NOMO-1 treated with dmso at 0.1 percent for 144 hours (cell line): Measurements from ENCODE around the gene RAB36.

Source experiments
- DNase-seq: peaks from one replicate; lab custom pipeline; 2025; ENCODE audit not compliant: unreplicated experiment; lab: John Stamatoyannopoulos, UW

Gene RAB36

GRCh38 chr22:23108249-23109078 lies 36.8 kb upstream of the RAB36 start:
- DNase-seq = no peak

DNA sequence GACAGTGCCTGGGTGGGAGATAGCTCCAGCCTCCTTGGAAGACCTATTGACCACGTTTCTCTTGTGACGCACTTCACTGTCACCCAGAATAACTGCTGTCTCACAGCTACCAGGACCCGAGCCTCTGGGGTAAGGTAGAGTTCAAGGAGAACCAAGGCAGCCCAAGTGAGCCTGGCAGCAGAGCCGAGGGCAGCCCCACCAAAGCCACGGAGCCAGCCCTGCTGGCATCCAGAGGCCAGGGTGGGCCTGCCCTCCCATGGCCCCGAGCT lies 36.3 kb upstream of the RAB36 start:
- DNase-seq = no peak

DNA sequence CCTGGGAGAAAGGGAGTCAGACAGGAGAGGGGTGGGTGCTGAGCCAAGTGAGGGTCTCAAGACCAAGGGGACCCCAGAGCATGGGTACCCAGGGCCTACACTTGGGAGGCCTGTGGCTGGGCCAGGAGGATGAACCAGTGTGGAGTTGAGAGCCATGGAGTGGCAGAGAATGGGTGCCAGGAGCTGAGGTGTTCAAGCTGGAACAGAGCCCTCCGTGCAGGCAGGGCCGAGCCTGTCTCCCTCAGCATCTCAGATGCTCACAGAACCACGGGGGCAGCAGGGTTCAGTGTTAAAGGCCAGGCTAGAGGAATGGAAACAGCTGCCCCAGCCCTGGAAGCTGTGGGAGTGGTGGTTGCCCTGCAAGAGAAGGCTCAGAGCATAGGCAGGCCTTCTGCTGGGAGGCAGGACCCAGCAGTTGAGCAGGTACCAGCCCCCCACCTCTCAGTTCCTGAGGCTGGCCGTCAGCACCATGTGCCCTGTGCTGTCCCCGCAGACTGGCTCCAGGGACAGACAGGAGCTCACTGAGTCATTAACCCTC lies 35.8 kb upstream of the RAB36 start:
- no peak for DNase-seq

DNA sequence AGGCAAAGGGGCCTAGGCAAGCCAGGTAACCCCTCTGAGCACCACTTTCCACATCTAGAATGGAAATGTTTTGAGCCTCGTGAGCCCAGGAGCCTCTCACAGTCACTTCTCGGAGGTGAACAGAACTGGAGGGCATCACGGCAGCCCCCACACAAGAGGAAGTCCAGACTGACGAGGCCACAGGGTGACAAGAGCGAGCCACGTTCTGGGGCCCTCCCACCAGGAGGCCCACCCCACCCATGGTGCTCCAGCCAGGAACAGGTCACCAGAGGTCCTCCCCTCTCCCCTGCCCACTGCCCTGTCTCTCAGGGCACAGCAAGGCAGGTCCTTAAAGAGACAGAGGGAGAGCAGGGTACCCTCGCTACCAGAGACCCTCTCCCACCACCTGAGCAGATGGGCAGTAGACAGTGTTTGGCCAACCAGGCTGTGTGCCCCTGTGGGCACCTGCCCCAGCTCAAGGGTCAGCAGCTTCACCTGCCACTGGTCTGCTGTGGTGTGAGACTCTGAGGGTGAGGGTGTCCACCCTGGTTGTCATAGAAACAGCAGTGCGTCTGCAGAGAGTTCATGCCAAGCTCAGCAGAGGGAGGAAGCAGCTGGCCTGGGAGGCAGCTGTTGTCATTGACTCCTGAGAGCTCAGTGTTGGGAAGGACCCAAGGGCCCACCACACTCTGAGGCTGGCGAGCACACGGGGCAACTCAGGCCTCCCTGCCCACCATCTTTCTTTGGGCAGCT lies 34.9 kb upstream of the RAB36 start:
- DNase-seq = no peak

GRCh38 chr22:23110922-23111527 lies 34.3 kb upstream of the RAB36 start:
- no peak for DNase-seq

- DNase-seq = no peak
Observed at GRCh38 chr22:23112472-23113012, 32.7 kb upstream of the RAB36 start.

DNA sequence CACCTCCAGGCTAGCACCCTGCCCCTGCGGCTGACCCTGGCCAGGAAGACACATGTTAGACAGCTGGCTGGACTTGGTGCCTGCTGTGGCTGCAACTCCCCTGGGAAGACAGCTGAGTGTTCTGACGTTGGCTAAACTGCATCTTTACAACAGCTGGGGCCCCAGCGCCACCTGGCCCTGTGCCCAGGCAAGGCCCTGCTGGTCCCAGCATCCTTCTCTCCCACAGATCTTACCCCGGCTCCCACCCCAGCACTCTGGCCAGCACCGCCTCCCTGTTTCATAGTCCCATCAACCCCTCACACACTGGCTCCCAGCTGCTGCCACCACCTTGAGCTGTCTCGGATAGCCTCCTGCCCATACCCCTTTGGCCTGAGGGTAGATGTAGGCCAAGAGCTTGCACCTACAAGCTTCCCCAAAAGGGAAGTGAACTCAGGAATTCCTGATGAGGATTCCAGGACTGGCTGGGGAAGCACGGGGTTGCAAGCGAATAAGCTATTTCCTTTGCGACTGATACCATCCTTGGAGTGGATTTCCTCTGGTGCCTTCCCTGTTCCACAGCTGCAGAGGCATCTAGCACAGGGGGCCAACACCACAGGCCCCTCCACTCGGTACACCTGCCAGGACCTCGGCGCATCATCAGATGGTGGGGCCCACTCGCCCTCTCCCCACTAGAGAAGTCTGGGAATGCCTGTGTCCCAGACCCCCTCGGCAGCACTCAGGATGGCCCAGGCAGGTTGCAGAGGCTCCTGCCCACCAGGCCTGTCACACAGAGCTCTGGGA lies 32.0 kb upstream of the RAB36 start:
- DNase-seq = no peak

DNA sequence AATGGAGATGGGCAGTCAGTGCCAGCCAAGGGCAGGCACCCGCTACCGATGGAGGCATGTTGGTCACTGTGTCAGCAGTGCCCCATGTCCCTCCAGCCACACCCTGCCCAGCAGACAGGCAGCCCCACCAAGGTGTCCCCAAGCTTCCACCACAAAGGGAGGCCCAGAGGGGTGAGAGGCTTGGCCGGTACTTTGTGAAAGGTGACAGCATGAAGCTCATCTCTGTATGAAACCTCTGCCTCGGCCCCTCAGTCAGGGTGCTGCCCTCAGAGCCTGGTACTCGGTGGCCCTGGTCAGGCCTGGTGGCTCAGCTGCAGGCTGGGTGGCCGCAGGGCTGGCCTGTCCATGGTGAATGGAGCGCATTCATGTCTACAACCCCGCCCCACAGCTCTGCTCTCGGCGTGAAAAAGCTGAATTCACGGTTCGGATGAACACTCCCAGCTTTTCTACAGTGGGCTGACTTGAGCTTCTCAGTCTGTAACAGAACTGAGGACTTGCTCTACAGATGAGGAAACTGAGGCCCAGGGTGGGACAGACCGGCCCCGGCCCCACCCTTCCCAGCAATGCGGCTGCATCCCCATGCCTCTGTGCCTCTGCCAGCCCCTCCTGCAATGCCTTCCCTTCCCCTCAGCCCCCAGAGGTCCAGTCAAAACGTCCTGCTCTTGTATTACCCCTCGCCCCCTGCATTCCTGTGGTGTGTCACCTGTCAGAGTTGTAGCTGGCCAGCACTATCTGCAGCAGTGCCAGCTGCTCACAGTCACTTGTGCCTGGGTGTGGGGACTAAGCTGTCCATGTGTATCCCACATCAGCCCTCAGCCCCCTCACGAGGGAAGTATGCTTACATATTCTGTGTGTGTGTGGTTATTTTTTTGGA lies 31.2 kb upstream of the RAB36 start:
- DNase-seq = no peak

- DNase-seq = no peak
Observed at GRCh38 chr22:23114721-23115020, 30.6 kb upstream of the RAB36 start.

DNA sequence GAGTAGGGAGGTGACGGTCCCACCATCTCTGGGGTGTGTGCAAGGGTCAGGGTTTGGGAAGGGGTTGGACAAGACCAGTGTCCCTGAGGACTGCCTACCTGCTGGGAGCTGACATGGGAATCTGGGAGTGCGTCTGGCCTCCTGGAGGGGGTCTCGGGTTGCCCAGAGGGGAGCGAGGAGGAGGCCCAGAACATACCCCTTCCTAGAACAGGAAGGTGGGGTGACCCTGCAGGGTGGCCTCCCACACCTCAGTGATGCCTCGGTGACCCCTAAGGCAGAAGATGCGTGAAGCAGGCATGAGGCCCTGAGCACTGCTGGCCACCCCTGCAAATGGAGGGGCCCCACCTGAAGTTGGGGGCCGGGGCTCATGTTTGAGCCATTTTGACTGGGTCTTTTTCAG lies 29.9 kb upstream of the RAB36 start:
- DNase-seq = no peak

DNA sequence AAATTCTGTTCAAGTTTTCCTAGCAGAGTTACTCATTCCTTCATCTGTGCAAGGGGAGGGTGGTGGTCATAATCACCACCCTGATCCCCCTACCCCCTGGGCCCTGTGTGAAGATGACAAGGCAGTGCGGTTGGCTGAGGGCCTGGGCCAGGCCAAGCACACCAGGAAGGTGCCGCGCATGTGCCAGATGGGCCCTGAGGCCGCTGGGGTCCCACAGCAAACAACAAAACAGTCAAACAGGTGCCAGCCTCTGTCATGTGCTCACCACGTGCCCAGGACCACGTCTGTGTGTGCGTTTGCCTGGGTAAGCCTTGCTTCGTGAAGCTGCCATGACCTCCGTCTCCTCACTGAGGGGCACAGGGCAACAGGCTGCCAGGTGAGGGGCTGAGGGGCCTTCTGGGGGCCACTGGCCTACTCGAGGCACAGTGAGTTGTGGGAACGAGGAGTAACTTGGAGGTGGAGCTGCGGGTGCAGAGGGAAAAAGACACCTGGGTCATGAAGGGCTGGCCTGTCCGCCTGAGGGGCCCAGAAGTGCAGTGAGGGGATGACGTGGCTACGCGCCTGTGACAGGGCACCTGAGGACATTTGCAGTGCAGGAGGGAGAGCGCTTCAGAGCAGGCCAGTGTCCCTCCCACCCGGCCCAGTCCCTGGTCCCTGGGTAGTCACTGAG lies 29.3 kb upstream of the RAB36 start:
- DNase-seq = no peak

- no peak for DNase-seq
Observed at GRCh38 chr22:23116506-23117263, 28.6 kb upstream of the RAB36 start.

DNA sequence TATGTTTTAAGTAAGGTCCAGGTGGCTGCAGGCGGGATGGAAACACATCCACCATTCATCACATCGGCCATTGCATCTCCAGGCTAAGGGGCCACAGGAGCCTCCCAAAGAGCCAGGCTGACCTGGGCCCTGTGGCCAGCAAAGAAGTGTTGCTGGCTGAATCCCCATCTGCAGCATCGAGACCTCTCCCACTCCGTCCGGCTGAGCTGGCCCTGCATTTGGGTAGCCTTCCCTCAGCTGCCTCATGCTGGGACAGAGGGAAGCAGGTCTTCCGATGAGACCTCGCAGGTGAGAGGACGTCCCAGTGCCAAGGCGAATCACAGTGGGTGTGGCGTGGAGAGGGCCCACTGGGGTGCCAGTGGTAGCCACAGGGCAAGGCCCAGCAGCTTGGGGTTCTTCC lies 28.0 kb upstream of the RAB36 start:
- no peak for DNase-seq

DNA sequence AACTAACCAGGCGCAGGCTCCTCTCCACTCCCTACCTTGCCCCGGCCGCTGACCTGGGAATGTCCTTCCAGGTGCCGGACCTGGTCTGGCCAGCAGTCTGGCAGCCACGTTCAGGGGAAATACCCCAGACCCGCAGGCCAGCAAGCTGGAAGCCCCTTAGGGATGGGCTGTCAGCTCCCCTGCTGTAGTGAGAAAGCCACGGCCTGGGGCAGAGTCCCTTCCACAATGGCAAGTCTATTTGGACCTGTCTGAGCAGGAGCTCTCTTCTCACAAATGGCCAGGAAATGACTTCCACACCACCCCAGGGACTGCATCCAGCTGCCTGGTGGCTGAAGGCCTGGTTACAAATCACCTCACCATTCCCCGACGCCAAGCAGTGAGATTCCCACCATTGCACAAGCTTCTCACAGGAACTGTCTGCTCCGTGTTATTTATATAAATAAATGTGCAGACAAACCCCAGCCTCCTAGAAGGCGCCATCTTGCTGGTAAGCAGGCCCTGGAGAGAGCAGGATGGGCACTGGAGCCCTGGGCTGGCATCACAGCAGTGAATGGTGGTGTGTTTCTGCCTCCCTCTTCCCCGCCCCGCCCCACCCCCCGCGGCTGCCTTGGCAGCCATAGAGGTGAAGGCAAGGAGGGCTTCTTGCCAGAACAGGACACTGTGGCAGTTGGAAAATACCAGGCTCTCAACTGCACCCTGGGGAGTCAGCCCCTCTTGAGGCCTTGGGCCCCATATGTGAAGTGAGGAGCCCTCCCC lies 27.2 kb upstream of the RAB36 start:
- DNase-seq = no peak

DNA sequence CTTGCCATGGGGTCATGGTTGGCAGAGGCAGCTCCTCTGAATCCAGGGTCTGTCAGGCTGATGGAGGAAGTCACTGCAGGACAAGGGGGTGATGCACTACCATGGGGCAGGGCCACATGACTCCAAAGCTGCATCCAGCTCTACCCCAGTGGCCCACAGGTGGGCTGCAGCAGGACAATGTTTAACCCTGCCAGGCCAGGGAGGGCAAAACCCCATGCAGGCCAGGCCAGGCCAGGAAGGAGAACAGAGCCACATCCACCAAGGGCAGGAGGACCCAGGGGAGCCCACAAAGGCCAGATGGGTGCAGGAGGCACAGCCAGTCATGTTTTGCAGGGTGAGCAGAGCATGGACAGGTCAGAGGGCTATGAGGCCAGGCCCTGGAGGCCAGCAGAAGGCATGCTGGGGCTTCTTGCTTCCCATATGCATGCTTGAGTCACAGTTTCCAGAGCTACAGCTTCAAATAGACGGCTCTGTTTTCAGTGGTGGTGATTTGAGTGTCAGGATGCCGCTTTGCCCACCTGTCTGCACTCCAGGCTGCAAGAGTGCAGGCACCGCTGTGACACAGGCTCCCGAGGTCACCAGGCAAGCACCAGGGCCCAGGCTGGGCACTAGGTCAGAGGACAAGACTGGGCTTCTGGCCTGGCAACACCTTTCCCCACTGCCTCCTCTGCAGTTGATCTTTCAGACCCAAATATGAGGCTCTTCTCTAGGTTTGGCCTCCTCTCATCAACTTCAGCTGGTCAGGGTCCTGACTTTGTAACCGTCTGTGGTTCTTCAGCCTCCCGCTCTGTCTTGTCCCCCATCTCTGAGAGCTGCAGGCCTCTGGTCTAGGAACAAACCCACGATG lies 26.4 kb upstream of the RAB36 start:
- DNase-seq = no peak

DNA sequence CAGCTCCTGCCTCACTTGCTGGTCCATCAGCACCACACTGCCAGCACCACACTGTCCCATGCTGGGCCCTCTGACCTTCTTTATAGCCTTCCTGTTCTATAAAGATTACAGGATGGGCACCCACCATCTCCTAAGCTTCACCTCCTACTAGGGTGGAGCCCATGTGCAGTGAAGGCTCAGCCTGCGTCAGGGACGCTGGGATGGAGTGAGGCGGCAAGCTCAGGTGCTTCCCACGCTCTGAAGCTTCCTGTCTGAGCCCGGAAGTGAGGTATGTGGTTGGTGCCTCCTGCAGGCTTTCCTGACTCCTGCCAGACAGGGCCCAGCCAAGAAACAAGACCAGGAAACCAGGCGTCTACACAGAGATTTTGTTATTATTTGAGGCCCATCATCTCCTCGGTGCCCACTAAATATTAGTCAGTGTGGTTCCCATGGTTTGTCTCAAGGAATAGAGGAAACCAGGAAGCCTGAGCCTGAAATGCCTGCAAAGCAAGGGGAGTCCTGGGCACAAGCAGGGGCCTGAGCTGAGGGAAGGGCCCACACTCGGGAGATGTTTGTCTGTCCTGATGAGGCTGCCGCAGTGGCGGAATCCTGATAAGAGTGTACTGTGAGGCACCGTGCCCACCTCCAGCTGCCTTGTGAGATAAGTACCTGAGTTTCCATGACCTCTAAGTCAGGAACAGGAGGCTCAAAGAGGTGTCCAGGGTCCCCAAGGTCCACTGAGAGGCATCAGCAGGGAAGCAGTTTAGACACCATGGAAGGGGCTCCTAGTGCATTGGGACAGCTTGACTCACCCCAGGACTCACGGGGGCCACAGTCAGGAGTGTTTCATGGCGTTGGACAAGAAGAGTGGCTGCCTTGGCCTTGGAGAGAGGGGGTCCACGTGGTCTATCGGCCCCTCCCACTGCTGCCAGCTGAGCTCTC lies 25.5 kb upstream of the RAB36 start:
- DNase-seq = no peak
